ENCODE data around the gene PAK1.

Gene PAK1

DNA sequence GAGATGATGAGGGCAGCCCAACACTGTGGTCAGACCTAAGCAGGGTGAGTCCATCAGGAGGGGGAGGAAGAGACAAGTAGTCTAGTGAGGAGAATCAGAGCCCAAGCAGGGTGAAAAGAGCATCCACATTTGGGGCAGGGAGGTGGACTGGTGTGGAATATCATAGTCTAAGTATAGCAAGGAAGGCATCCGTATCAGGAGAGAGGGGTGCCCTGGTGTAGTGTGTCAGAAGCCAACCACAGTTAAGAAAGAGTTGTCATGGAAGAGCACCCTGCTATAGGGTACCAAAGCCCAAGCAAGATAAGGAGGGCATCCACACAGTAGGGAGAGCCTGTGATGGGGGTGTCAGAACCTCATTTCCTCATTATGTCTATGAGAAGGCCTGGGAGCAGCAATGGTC is 45.3 kb downstream of the PAK1 start:
- Histone ChIP-seq H3K79me2 (no peaks in the 10 kb centered on the region), H3K27ac (no peak overlapping the region), H3K9me3 (ENCODE audit: control insufficient read depth, low read length) (no peaks in the 10 kb centered on the region), H3K27me3 (ENCODE audit: control insufficient read depth, insufficient read depth, low read length) (no peaks in the 10 kb centered on the region), H3K36me3 (ENCODE audit: control insufficient read depth, insufficient read depth, low read length) (no peaks in the 10 kb centered on the region), H3K4me2 (ENCODE audit: low read length) (no peak overlapping the region), H2AFZ (no peak overlapping the region), H3K9ac (no peak overlapping the region), H3K4me3 (ENCODE audit: low read depth, low read length) (no peak overlapping the region), H3K4me1 (no peaks in the 10 kb centered on the region)
- no peak for TF ChIP-seq CTCF (IDR thresholded peaks at IDR 0.05)

DNA sequence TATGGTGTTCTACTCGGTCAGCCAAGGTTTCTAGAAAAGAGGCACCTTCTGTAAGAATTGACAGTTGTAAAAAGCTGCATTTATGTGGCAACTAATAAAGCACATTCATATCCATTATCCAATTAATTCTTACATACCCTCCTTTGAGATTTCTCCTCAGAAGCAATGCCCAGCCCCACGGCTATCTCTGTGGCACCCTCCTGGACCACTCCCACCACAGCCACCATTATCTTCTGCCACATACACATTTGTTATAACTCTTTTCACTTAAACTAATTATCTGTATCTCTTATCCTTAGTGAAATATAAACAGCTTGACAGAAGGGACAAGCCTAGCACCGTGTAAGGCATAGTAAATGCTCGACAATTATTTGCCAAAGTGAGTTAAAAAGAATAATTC is 48.5 kb downstream of the PAK1 start:
- no peak for TF ChIP-seq CTCF (IDR thresholded peaks at IDR 0.05)
- H3K27me3 ChIP-seq (ENCODE audit: control insufficient read depth, insufficient read depth, low read length), result no peaks in the 10 kb centered on the region
- no peak overlapping the region for H3K27ac ChIP-seq
- no peak overlapping the region for H3K4me3 ChIP-seq (ENCODE audit: low read depth, low read length)
- H3K4me1 ChIP-seq, result no peaks in the 10 kb centered on the region
- H3K9me3 ChIP-seq (ENCODE audit: control insufficient read depth, low read length), result no peaks in the 10 kb centered on the region
- no peaks in the 10 kb centered on the region for H3K36me3 ChIP-seq (ENCODE audit: control insufficient read depth, insufficient read depth, low read length)
- H2AFZ ChIP-seq, result no peak overlapping the region
- no peak overlapping the region for H3K4me2 ChIP-seq (ENCODE audit: low read length)
- no peak overlapping the region for H3K9ac ChIP-seq
- no peaks in the 10 kb centered on the region for H3K79me2 ChIP-seq

DNA sequence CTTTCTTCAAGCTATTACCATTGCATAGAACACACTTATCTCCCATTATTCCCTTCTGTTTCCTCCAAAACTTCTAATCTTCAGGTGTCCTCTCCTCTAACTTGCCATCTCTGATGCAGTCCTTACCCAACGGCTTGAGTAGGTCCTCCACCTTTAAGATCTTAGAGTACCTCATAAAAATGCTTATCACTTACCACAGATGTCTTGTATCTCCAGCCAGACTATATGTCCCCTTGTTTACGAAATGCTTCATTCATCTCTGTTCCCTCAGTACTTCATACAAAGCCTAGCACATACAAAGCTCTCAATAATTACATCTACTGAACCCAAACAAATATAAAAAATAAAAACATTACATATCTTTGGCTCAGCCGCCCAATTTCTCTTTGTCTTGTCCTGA is 49.2 kb downstream of the PAK1 start:
- no peaks in the 10 kb centered on the region for H3K27me3 ChIP-seq (ENCODE audit: control insufficient read depth, insufficient read depth, low read length)
- no peaks in the 10 kb centered on the region for H3K36me3 ChIP-seq (ENCODE audit: control insufficient read depth, insufficient read depth, low read length)
- no peak overlapping the region for H3K4me2 ChIP-seq (ENCODE audit: low read length)
- H3K4me1 ChIP-seq, result no peaks in the 10 kb centered on the region
- no peak overlapping the region for H3K9ac ChIP-seq
- no peaks in the 10 kb centered on the region for H3K79me2 ChIP-seq
- H2AFZ ChIP-seq, result no peak overlapping the region
- no peak for TF ChIP-seq CTCF (IDR thresholded peaks at IDR 0.05)
- no peaks in the 10 kb centered on the region for H3K9me3 ChIP-seq (ENCODE audit: control insufficient read depth, low read length)
- H3K4me3 ChIP-seq (ENCODE audit: low read depth, low read length), result no peak overlapping the region
- no peak overlapping the region for H3K27ac ChIP-seq

DNA sequence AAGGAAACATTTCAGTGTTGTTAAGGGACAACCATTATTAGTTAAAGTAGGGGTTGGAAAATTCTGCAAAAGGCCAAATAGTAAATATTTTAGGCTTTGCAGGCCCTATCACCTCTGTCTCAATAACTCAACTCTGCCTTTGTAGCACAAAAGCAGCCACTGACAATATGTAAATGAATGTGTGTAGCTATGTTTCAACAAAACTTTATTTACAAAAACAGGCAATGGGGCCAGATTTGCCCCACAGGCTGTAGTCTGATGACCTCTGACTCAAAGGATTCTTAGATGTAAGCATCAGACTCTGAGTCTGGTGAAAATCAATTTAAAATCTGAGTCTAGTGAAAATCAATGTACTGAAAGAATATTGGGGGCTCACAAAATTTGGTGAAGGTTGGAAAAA is 50.3 kb downstream of the PAK1 start:
- Histone ChIP-seq H3K4me3 (ENCODE audit: low read depth, low read length) (no peak overlapping the region), H3K27me3 (ENCODE audit: control insufficient read depth, insufficient read depth, low read length) (no peaks in the 10 kb centered on the region), H3K27ac (no peak overlapping the region), H3K4me1 (no peaks in the 10 kb centered on the region), H3K4me2 (ENCODE audit: low read length) (no peak overlapping the region), H2AFZ (no peak overlapping the region), H3K36me3 (ENCODE audit: control insufficient read depth, insufficient read depth, low read length) (no peaks in the 10 kb centered on the region), H3K9me3 (ENCODE audit: control insufficient read depth, low read length) (no peaks in the 10 kb centered on the region), H3K9ac (no peak overlapping the region), H3K79me2 (no peaks in the 10 kb centered on the region)
- no peak for TF ChIP-seq CTCF (IDR thresholded peaks at IDR 0.05)

DNA sequence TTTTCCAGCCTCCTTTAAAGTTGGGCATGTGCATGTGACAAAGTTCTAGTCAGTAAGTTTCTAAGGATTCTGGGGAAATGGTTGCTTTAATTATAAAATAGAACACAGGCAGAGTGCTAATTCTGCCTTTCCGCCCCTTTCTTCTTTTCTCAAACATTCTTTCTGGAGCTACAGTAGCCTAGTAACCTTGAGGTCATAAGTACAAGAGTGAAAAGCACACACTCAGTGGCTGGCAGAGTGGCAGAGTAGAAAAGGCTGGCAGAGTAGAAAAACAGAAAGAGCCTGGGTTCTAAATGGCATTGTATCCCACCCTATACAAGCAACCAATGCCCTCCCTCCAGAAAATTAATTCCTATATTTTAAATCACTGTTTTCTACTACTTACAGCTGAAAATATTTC is 51.2 kb downstream of the PAK1 start:
- H3K9ac ChIP-seq, result no peak overlapping the region
- H3K27me3 ChIP-seq (ENCODE audit: control insufficient read depth, insufficient read depth, low read length), result no peaks in the 10 kb centered on the region
- H3K4me1 ChIP-seq, result no peaks in the 10 kb centered on the region
- H3K27ac ChIP-seq, result no peak overlapping the region
- H3K9me3 ChIP-seq (ENCODE audit: control insufficient read depth, low read length), result no peaks in the 10 kb centered on the region
- H3K79me2 ChIP-seq, result no peaks in the 10 kb centered on the region
- H2AFZ ChIP-seq, result no peak overlapping the region
- H3K4me2 ChIP-seq (ENCODE audit: low read length), result no peak overlapping the region
- no peak overlapping the region for H3K4me3 ChIP-seq (ENCODE audit: low read depth, low read length)
- no peak for TF ChIP-seq CTCF (IDR thresholded peaks at IDR 0.05)
- H3K36me3 ChIP-seq (ENCODE audit: control insufficient read depth, insufficient read depth, low read length), result no peaks in the 10 kb centered on the region
